Measurements from ENCODE around the gene PFDN1. TPM values are rescaled to one million over a fixed set of nuclear protein-coding genes. Genes with fewer than 3 reads are reported as not detected.

Gene PFDN1
- total RNA-seq, 2 experiments from 2014 or later = 49.1 to 50.6 TPM

- ChIA-PET CTCF (interaction anchor here (0.9 to 26.2 kb wide), 5 partner anchors 10 to 115 kb away, joined by 3 to 874 read pairs (median 5); partner anchors contain the start of gene HBEGF), POLR2A (interaction anchor here (1.3 kb wide), 1 partner anchor 10 kb away, joined by 3 read pairs; no protein-coding TSS in a partner anchor)
- Mint-ChIP-seq H3K27ac (no peak overlapping the region), H3K36me3 (ENCODE audit: low read depth) (peaks cover 24% of the 10 kb centered on the region), H3K9me3 (no peaks in the 10 kb centered on the region), H3K4me1 (ENCODE audit: low read depth) (peaks cover 41% of the 10 kb centered on the region), H3K4me3 (no peak overlapping the region), H3K27me3 (no peaks in the 10 kb centered on the region)
- no peak for DNase-seq
- TF ChIP-seq, protein P1, sequence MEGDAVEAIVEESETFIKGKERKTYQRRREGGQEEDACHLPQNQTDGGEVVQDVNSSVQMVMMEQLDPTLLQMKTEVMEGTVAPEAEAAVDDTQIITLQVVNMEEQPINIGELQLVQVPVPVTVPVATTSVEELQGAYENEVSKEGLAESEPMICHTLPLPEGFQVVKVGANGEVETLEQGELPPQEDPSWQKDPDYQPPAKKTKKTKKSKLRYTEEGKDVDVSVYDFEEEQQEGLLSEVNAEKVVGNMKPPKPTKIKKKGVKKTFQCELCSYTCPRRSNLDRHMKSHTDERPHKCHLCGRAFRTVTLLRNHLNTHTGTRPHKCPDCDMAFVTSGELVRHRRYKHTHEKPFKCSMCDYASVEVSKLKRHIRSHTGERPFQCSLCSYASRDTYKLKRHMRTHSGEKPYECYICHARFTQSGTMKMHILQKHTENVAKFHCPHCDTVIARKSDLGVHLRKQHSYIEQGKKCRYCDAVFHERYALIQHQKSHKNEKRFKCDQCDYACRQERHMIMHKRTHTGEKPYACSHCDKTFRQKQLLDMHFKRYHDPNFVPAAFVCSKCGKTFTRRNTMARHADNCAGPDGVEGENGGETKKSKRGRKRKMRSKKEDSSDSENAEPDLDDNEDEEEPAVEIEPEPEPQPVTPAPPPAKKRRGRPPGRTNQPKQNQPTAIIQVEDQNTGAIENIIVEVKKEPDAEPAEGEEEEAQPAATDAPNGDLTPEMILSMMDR (IDR thresholded peaks at IDR 0.05) = no peak
- no peak for ATAC-seq
- intact Hi-C loops (cut with micrococcal nuclease) = no loop called here
These were observed 46.2 kb downstream of the PFDN1 start for GRCh38 chr5:140256726-140257125.

DNA sequence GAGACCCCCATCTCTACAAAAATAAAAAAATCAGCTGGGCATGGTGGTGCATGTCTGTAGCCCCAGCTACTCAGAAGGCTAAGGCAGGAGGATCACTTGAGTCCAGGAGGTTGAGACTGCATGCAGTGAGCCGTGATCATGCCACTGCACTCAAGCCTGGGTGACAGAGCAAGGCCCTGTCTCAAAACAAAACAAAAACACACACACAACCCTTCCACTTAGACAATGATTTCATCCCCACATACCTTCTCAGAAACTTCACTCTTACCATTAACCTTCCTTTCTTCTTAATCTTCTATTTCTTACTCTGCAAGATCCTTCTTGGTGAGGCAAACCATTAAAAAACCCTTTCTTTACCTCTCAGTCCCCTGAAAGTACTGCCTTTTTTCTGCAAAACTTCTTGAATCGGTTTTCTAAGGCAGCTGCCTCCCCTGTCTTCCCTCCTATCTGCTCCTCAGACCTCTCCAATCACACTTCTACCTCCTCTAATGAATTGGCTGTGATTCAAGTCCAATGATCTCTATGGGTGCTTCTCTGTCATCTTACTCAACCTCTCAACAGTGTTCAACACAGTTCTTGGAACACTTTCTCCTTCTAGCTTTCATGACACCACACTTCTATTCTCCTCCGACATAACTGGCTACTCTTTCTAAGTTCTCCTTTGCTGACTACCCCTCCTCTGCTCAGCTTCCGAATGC is 47.3 kb downstream of the PFDN1 start:
- ChIA-PET CTCF (interaction anchor here (0.9 to 26.2 kb wide), 4 partner anchors 12 to 116 kb away, joined by 3 to 874 read pairs (median 74); partner anchors contain the start of gene HBEGF), POLR2A (interaction anchor here (0.9 kb wide), 1 partner anchor 13 kb away, joined by 3 read pairs; no protein-coding TSS in a partner anchor)
- Mint-ChIP-seq H3K27ac (no peak overlapping the region), H3K27me3 (no peaks in the 10 kb centered on the region), H3K36me3 (ENCODE audit: low read depth) (peaks cover 28% of the 10 kb centered on the region), H3K4me1 (ENCODE audit: low read depth) (peaks cover 43% of the 10 kb centered on the region), H3K4me3 (no peak overlapping the region), H3K9me3 (no peaks in the 10 kb centered on the region)
- DNase-seq (no peak), ATAC-seq (no peak)
- TF ChIP-seq, protein P1 (IDR thresholded peaks at IDR 0.05) = no peak
- intact Hi-C loops (cut with micrococcal nuclease) = no loop called here

DNA sequence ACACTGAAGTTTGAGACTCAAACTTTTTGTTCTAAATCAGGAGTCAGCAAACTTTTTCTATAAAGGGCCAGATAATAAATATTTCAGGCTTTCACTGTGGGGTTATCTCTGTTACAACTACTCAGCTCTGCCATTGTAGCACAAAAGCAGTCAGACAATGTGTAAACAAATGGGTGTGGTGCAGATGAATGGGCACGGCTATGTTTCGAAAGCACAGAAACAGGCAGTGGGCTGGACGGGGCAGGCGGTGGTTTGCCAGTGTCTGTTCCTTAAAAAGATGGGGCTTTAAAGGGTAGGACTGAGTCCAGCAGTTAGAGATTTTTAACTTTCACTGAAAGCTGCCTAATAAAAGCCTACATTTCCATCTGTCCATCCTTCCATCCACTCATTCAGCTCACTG is 48.9 kb downstream of the PFDN1 start:
- Mint-ChIP-seq H3K27me3 (no peaks in the 10 kb centered on the region), H3K4me3 (no peak overlapping the region)
- POLR2A ChIA-PET = no interaction called here

GRCh38 chr5:140252470-140253126 is 50.3 kb downstream of the PFDN1 start:
- intact Hi-C loops (cut with micrococcal nuclease) = no loop called here

More for the DNA sequence above, 48.9 kb downstream of the PFDN1 start:
- TF ChIP-seq, protein P1 (IDR thresholded peaks at IDR 0.05) = no peak
- Mint-ChIP-seq H3K36me3 (ENCODE audit: low read depth) (peaks cover 24% of the 10 kb centered on the region), H3K27ac (no peak overlapping the region), H3K4me1 (ENCODE audit: low read depth) (peaks cover 42% of the 10 kb centered on the region), H3K9me3 (no peaks in the 10 kb centered on the region)
- ATAC-seq (no peak), DNase-seq (no peak)
- intact Hi-C loops (cut with micrococcal nuclease) = no loop called here
- CTCF ChIA-PET = interaction anchor here (1.2 to 26.2 kb wide), 3 partner anchors 11 to 118 kb away, joined by 3 to 874 read pairs (median 144); partner anchors contain the start of gene HBEGF

More at GRCh38 chr5:140252470-140253126, 50.3 kb downstream of the PFDN1 start:
- DNase-seq (no peak), ATAC-seq (no peak)
- H3K4me1 Mint-ChIP-seq (ENCODE audit: low read depth) = peaks cover 33% of the 10 kb centered on the region
- TF ChIP-seq, protein P1 (IDR thresholded peaks at IDR 0.05) = no peak
- no peaks in the 10 kb centered on the region for H3K27me3 Mint-ChIP-seq
- H3K4me3 Mint-ChIP-seq = no peak overlapping the region
- peaks cover 13% of the 10 kb centered on the region for H3K36me3 Mint-ChIP-seq (ENCODE audit: low read depth)
- CTCF ChIA-PET = interaction anchor here (0.8 to 26.2 kb wide), 7 partner anchors 9 to 120 kb away, joined by 3 to 874 read pairs (median 5); partner anchors contain the start of gene HBEGF
- H3K9me3 Mint-ChIP-seq = no peaks in the 10 kb centered on the region
- POLR2A ChIA-PET = interaction anchor here (1.0 to 1.7 kb wide), 2 partner anchors 10 to 37 kb away, joined by 3 to 5 read pairs; no protein-coding TSS in a partner anchor
- H3K27ac Mint-ChIP-seq = peak overlapping the region; percentile 87

All from activated CD8-positive, alpha-beta T cell treated with anti-CD3 and anti-CD28 coated beads for 36 hours (primary cell).